ENCODE data around the gene OTULIN.

DNA sequence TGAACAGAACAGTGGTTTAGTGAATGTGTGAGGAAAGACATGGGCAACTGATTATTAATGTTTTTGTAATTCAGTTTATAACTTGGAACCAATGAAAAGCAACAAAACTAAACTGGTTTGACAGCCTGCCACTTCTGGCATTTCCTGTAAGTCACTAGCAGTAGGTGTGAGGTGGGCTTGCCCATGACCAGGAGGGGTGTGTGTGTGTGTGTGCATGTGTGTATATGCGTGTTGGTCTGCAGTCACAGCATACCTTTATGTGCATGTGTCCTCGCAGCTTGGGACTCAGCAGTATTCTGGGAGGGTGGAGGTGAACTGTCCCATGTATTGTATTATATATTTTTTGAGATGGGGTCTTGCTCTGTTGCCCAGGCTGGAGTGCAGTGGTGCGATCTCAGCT, 32.3 kb downstream of the OTULIN start:
- TF ChIP-seq, protein P1, sequence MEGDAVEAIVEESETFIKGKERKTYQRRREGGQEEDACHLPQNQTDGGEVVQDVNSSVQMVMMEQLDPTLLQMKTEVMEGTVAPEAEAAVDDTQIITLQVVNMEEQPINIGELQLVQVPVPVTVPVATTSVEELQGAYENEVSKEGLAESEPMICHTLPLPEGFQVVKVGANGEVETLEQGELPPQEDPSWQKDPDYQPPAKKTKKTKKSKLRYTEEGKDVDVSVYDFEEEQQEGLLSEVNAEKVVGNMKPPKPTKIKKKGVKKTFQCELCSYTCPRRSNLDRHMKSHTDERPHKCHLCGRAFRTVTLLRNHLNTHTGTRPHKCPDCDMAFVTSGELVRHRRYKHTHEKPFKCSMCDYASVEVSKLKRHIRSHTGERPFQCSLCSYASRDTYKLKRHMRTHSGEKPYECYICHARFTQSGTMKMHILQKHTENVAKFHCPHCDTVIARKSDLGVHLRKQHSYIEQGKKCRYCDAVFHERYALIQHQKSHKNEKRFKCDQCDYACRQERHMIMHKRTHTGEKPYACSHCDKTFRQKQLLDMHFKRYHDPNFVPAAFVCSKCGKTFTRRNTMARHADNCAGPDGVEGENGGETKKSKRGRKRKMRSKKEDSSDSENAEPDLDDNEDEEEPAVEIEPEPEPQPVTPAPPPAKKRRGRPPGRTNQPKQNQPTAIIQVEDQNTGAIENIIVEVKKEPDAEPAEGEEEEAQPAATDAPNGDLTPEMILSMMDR (IDR thresholded peaks at IDR 0.05): no peak
- TF ChIP-seq POLR2A (IDR thresholded peaks at IDR 0.05) (no peak), EP300 (IDR thresholded peaks at IDR 0.05) (no peak)

All from tibial nerve (tissue), 4 donors.